ENCODE data around the gene CTDSP2.

DNA sequence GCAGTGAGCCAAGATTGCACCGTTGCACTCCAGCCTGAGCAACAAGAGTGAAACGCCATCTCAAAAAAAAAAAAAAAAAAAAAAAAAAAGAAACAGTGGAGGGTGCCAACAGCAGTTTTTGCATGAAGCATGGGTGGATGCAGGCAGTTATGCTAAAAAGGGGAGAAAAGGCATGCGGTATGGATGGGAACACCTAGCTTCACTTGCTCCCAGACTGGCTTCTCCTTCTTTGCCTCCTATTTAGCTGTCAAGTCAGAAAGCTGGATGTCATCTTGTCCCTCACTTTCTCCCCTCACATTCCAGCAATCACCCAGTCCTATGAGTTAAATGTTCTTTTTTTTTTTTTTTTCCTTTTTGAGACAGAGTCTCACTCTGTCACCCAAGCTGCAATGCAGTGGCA, 71.5 kb downstream of the CTDSP2 start:
- no peak for TF ChIP-seq GATA2 (IDR thresholded peaks at IDR 0.05; ENCODE audit: low read depth, low read length)
- TF ChIP-seq GATA3 (IDR thresholded peaks at IDR 0.05; ENCODE audit: low read depth, low read length) = no peak

Measured in SH-SY5Y (cell line).